Measurements from ENCODE around the gene TEX13D.

GRCh38 chrX:124328765-124329164, 3.7 kb upstream of the TEX13D start:
- TF ChIP-seq POLR2AphosphoS5 (IDR thresholded peaks at IDR 0.05; ENCODE audit: low read depth, low read length) (no peak), PAX5 (IDR thresholded peaks at IDR 0.05; ENCODE audit: insufficient read depth, low read length, severe bottlenecking) (no peak), POLR2A (IDR thresholded peaks at IDR 0.05; ENCODE audit: low read depth, low read length) (no peak), TAF1 (IDR thresholded peaks at IDR 0.05; ENCODE audit: low read depth, low read length) (no peak), SPI1 (IDR thresholded peaks at IDR 0.05; ENCODE audit: low read depth, low read length) (no peak), POU2F2 (IDR thresholded peaks at IDR 0.05; ENCODE audit: low read depth, low read length) (no peak)

Measured in GM12891 (cell line).